ENCODE data around the gene MPP4.

DNA sequence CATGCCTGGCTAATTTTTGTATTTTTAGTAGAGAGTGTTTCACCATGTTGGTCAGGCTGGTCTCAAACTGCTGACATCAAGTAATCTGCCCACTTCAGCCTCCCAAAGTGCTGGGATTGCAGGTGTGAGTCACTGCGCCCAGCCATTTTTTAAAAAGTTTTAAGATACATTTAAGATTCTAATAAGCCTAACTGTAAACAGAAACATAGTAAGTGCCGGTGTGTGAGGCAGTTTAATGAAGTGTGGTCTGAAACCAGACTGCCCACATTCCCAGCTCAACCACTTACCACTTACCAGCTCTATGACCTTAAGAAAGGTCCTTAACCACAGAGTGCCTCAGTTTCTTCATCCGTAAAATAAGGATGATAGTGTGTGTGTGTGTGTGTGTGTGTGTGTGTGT is 97.5 kb downstream of the MPP4 start:
- TF ChIP-seq CTCF (conservative IDR thresholded peaks at IDR 0.05), result no peak
- TF ChIP-seq EZH2 (IDR thresholded peaks at IDR 0.05; ENCODE audit: low read depth), result no peak

Data from PC-9 (cell line).